ENCODE data around the gene CYP8B1. TPM values are rescaled to one million over a fixed set of nuclear protein-coding genes. Genes with fewer than 3 reads are reported as not detected.

CYP8B1 gene
- total and polyA plus RNA-seq, 2 of the 13 experiments (the other 11 are each of a cell fraction or from before 2014, with no cell fraction given) = 0.58 to 2.0 TPM

- TF ChIP-seq SNAPC4 (CRISPR knock-in tag; IDR thresholded peaks at IDR 0.05) (no peak), ZNF609 (CRISPR knock-in tag; IDR thresholded peaks at IDR 0.05; ENCODE audit: borderline replicate concordance) (peak; percentile 94), SALL2 (CRISPR knock-in tag; IDR thresholded peaks at IDR 0.05) (no peak), IKZF5 (CRISPR knock-in tag; IDR thresholded peaks at IDR 0.05) (peak; percentile 97), MNT (IDR thresholded peaks at IDR 0.05) (peak; percentile 22; the same call in 1 of the 2 replicates), ZNF460 (CRISPR knock-in tag; IDR thresholded peaks at IDR 0.05; ENCODE audit: borderline replicate concordance) (no peak; the same call in 1 of the 2 replicates), HIC2 (CRISPR knock-in tag; IDR thresholded peaks at IDR 0.05; ENCODE audit: low read depth) (no peak), FOXJ3 (CRISPR knock-in tag; IDR thresholded peaks at IDR 0.05; ENCODE audit: borderline replicate concordance) (peak; percentile 94), SP5 (CRISPR knock-in tag; IDR thresholded peaks at IDR 0.05; ENCODE audit: borderline replicate concordance, low read depth) (peak; percentile 50; the same call in 1 of the 2 replicates), DR1 (CRISPR knock-in tag; IDR thresholded peaks at IDR 0.05) (no peak), KDM1A (CRISPR knock-in tag; IDR thresholded peaks at IDR 0.05) (no peak), ZNF766 (CRISPR knock-in tag; IDR thresholded peaks at IDR 0.05; ENCODE audit: borderline replicate concordance) (no peak), TMF1 (CRISPR knock-in tag; IDR thresholded peaks at IDR 0.05; ENCODE audit: low read depth) (no peak), MIXL1 (CRISPR knock-in tag; IDR thresholded peaks at IDR 0.05) (peak; percentile 95), RAD51 (IDR thresholded peaks at IDR 0.05; ENCODE audit: borderline replicate concordance) (no peak)
Measured at GRCh38 chr3:42853739-42854302, 21.9 kb downstream of the CYP8B1 start (continued).

Data from HepG2 (cell line).